ENCODE measurements around the gene APP.

DNA sequence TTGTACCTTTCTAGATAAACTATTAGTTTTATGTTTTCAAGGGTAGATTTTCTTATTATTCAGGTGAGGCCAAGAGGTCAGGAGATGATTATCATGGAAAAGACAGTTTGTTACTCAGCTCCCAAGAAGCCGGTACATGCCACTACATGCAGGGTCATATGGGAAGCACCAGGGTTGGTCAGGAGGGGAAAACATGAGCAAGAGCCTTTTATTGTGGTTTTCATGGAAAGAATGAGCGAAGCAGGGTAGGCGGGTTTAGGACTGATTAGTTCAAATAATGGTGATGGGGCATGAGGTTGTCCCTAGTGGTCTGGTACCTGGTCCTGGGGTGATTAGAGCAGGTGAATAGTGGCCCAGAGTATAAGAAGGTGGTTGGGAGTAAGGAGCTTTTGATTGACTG lies 189.9 kb downstream of the APP start:
- no peak for TF ChIP-seq CTCF (IDR thresholded peaks at IDR 0.05; ENCODE audit: low read depth, low read length)
- no peak for TF ChIP-seq EZH2phosphoT487 (IDR thresholded peaks at IDR 0.05; ENCODE audit: low read depth)

Measured in OCI-LY3 (cell line).